ENCODE results near the gene TLCD4.
"Not testable (repeated sequence)": the region's sequence is repeated elsewhere in the genome, so short reads cannot be mapped to it uniquely, and the experiment has no call there.

Gene TLCD4, protein sequence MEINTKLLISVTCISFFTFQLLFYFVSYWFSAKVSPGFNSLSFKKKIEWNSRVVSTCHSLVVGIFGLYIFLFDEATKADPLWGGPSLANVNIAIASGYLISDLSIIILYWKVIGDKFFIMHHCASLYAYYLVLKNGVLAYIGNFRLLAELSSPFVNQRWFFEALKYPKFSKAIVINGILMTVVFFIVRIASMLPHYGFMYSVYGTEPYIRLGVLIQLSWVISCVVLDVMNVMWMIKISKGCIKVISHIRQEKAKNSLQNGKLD

DNA sequence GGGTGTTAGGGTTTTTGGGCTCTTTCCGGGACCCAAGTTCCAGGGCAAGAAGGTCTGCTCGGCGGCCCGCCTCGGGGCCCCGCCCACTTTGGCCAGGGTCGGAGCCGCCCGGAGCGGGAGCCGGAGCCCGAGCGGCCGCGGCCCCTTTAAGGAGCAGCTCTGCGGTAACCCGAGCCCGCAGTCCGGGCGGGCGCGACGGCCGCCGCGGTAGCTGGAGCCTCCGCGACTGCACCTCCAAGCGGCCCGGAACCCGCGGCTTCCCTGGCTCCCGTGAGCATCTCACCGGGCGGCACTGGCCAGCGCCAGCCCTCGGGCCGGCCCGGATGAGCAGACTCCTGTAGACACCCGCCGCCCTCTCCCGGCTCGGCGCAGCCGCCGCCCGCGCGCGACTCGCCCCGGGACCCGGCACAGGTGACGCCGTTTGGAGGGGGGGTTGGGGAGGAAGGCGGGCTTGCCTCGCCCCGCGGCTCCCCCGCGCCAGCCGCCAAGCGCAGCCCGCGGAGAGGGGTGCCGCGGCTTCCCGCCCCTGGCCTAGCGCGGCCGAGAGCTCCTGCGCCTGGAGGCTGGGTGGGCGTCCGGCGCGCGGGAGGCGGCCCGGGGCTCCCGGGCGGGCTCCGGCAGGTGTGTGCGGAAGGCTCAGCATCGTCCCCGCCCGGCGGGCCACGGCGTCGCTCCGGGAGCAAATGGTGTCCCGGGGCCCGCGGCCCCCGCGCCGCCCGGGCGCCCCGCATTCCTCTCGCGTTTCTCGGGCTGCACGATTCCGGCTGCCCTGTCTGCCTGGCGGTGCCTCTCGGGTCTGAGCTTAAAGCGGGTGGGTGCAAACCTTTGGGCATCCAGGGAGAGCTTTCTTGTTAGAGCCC is at the start of gene TLCD4:
Gene TLCD4, plus strand, starts transcription at position 149 of the 860 bp plus-strand sequence. CDS start 26,547 bp downstream, outside the sequence.
- in situ Hi-C loops (cut with HindIII; ENCODE audit: low pct_ligation_motif_present, low pct_unique_long_range_greater_than_20kb, low sequenced_read_pairs): no loop called here
- peak; percentile 62 for DNase-seq

DNA sequence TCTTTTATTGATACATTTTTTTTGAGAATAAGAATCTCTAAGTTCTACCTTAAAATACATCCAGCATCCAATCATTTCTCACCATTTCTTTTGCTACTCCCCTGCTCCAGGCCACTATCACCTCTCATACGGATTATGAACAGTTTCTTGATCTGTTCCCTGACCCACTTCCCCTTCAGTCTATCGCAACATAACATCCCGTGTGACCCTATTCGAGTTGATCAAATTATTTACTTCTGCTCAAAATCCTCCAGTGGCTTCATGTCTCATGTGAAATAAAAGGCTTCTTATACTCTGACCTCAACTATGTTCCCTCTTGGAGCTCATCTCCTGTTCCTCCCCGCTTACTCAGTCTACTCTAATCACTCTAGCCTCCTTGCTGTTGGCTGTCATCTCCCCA is 49.6 kb upstream of the TLCD4 start:
- no peak for DNase-seq
- in situ Hi-C loops (cut with HindIII; ENCODE audit: low pct_ligation_motif_present, low pct_unique_long_range_greater_than_20kb, low sequenced_read_pairs): no loop called here

DNA sequence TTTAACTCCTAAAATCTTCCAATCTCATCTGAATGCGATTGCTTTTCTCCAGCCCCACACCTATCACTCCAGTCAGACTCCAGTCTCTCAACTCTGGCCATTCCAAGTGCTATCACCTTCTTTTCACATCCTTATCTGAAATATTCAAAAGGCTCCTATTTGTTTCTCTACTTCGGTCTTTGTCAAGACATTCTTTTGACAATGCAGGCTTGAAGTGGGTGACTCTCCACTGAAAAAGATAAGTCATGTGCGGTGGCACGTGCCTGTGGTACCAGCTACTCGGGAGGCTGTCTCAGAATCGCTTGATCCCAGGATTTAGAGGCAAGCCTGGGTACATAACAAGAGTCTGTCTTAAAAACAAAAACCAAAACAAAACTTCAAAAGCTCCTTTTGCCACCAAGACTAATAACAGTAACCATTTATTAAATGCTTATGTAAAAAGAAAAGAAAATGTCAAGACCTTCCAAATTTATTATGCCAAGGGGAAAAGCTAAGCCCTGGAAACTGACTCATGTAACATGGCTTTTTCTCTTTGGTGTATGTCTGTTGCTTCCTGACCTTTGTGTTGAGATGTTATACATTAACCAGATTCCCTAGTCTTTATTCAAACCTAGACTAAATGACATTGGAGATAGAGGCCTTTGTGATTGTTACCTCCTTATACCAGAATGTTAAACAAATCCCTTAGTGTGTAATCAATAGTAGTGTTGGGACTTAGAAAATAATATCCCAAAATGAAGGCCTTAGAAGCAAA is 48.0 kb upstream of the TLCD4 start:
- in situ Hi-C loops (cut with HindIII; ENCODE audit: low pct_ligation_motif_present, low pct_unique_long_range_greater_than_20kb, low sequenced_read_pairs): no loop called here

GRCh38 chr1:95069710-95070093 is 47.5 kb upstream of the TLCD4 start:
- DNase-seq: no peak
- in situ Hi-C loops (cut with HindIII; ENCODE audit: low pct_ligation_motif_present, low pct_unique_long_range_greater_than_20kb, low sequenced_read_pairs): no loop called here

More for the DNA sequence above, 48.0 kb upstream of the TLCD4 start:
- DNase-seq: peak; percentile 59

DNA sequence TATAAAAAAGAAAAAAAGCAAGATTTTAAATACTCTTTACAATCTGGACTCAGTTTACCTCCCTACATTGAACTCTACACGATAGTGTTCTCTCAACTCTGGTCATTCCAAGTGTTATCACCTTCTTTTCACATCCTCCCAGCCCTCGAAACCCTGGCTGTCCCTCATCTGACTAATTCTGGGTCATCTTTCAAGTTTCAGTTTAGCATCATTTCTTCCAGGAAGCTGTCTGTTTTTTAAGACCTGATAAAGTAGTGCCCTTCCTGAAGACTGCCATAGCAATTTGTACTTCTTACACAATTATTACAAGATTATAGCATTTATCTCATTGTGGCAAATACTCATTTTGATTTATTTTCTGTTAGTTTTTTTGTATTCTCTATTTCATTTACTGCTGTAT is 45.6 kb upstream of the TLCD4 start:
- no peak for DNase-seq
- in situ Hi-C loops (cut with HindIII; ENCODE audit: low pct_ligation_motif_present, low pct_unique_long_range_greater_than_20kb, low sequenced_read_pairs): no loop called here

- in situ Hi-C loops (cut with HindIII; ENCODE audit: low pct_ligation_motif_present, low pct_unique_long_range_greater_than_20kb, low sequenced_read_pairs): no loop called here
- no peak for DNase-seq
Observed at GRCh38 chr1:95072117-95072516, 45.0 kb upstream of the TLCD4 start.

DNA sequence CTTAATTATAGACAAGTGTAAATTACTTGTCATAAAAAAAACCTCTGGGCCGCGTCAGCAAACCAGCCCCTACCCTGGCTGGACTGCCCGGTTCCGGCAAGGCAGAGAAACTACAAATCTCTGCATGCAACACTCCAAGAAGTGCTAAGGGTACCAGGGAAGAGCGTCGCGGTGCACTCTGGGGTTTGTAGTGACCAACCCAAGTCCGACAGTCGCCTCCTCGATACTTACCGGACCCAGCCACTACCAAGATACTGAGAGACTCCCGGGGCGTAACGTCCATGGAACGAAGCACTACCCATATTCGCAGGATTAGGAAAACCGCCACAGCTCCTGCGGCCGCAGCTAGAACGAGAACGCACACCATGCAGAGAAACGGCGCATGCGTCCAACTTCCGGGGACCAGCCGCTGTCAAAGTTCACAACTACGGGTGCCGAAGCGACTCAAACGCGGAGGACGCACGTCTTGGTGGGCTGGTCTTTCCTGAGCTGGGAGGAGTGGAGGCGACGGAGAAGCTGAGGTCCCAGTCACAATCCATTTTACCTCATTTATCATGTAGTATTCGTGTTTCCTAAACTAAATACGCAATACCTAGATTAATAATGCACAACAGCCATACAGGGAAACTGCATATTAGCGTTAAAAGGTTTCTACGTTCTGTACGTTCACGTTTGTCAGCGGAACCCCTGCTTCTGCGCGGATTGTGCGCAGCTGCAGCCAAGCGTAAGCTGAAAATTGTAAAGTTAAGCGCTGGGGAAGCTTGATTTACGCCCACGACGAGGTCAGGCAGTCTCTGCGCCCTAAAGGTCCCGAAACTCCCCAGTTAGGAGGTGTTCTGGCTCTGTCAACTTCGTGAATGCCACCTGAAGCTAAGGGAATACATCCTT is 44.4 kb upstream of the TLCD4 start, which contains the start of gene ALG14:
Gene ALG14, minus strand, starts transcription at position 420 of the 888 bp plus-strand sequence. Its CDS starts 53 bp downstream, at position 367.
- in situ Hi-C loops (cut with HindIII; ENCODE audit: low pct_ligation_motif_present, low pct_unique_long_range_greater_than_20kb, low sequenced_read_pairs): no loop called here
- DNase-seq: peak; percentile 93

DNA sequence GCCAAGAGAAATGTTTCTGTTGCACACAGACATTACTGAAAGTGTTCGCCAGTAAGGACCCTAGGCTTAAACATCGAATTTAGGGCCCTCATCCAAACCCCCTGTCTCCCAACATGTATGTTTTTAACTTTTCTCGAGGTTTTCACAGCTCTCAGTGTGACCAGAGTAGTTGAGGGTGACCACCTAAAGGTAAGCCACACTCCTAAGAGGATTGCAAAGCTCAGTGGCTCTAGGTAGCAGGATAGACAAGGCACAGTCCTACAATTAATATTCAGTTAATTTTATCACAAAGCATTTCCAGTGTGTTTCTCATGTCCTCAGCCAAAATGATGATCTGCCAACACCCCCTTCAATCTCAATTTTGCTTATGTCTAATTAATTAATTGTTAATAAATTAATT is 43.7 kb upstream of the TLCD4 start:
- in situ Hi-C loops (cut with HindIII; ENCODE audit: low pct_ligation_motif_present, low pct_unique_long_range_greater_than_20kb, low sequenced_read_pairs): no loop called here

DNA sequence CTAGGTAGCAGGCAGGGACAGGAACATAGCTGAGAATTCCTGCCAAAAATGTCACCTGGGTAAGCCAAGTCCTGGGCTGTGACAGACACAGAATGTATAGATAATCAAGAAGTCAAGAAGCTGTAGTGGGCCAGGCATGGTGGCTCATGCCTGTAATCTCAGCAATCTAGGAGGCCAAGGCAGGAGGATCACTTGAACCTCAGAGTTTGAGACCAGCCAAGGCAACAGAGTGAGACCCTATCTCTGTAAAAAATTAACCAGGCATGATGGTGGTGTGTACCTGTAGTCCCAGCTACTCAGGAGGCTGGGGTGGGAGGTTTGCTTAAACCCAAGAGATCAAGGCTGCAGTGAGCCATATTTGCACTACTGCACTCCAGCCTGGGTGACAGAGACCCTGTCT is 41.1 kb upstream of the TLCD4 start:
- DNase-seq: no peak
- in situ Hi-C loops (cut with HindIII; ENCODE audit: low pct_ligation_motif_present, low pct_unique_long_range_greater_than_20kb, low sequenced_read_pairs): no loop called here

More for the DNA sequence above, 43.7 kb upstream of the TLCD4 start:
- DNase-seq: no peak

DNA sequence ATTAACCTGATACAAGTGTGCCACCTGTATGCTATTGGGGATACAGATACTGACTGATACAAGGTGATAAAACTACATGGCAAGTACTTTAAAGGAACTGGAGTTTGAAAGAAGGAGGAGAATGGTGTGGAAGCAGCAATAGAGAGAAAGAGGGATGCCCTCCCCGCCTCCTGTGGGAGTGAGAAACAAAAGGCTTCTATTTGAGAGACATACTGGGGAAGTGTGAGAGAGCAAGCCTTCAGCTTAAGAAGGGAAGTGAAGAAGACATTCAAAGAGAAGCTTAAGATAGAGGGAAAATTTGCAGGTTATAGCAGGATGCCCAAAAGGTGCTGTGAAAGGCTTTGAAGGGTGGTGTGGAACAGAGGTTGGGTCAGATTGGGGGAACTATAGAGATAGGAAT is 36.7 kb upstream of the TLCD4 start:
- DNase-seq: no peak
- in situ Hi-C loops (cut with HindIII; ENCODE audit: low pct_ligation_motif_present, low pct_unique_long_range_greater_than_20kb, low sequenced_read_pairs): no loop called here

DNA sequence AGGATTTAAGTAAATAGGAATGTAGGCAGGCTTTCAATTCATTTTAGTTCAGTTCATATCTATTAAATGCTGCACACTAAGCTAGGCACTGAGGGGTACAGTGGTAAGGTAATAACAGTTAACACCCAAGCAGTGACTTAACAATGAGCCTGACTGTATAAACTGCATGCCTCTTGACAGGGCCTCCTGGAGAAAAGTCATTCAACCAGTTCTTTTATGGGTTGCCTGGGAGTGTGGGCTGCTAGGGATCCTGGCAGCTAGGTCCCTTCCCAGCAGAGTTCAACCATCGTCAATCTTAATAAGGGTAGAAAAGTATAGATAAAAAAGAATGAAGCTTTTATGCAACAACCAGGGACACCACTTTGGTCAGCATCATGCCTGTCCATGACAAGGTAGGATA is 36.3 kb upstream of the TLCD4 start:
- in situ Hi-C loops (cut with HindIII; ENCODE audit: low pct_ligation_motif_present, low pct_unique_long_range_greater_than_20kb, low sequenced_read_pairs): no loop called here
- DNase-seq: no peak

DNA sequence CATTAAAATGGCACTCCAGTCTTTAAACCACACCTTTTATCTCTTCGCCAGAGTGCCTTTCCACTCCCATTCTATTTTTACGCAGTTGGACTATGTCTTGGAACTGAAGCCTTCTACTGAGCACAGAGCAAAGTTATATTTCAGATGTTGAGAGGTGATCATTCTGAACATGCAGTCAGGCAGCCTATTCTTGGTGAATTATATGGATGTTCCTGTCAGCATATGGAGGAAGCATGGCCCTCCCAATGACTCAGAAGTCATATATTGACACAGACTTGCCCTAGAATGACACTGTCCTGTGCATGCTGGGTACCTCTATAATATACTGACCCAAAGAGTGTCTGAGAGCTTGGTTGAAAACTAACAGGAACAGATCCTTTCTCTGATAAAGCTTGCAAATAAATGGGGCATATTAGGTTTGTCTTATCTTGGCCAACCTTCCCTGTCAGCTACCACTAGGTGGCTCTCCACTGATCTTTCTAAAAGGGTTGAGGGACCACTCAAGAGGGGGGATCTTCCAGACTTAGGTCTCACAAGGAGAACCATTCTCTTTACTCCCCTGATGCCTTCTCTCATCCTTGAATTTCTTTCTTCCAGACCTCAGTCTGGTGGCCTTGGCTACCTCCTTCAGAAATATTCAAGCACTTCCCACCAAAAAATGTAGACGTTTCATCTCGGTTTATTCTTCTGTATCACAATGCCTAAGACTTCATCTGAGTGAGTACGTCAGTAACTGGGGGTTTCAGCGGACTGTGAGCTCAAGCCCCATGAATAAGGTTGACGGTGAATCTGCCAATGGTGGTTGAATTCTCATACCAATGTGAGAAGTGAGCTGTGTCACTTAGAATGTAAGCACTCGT is 32.6 kb upstream of the TLCD4 start:
- DNase-seq: peak; percentile 41
- in situ Hi-C loops (cut with HindIII; ENCODE audit: low pct_ligation_motif_present, low pct_unique_long_range_greater_than_20kb, low sequenced_read_pairs): no loop called here

- in situ Hi-C loops (cut with HindIII; ENCODE audit: low pct_ligation_motif_present, low pct_unique_long_range_greater_than_20kb, low sequenced_read_pairs): no loop called here
- no peak for DNase-seq
Observed at GRCh38 chr1:95085376-95085775, 31.8 kb upstream of the TLCD4 start.

- DNase-seq: peak; percentile 91
- in situ Hi-C loops (cut with HindIII; ENCODE audit: low pct_ligation_motif_present, low pct_unique_long_range_greater_than_20kb, low sequenced_read_pairs): no loop called here
Observed at GRCh38 chr1:95086949-95087533, 30.1 kb upstream of the TLCD4 start.

- in situ Hi-C loops (cut with HindIII; ENCODE audit: low pct_ligation_motif_present, low pct_unique_long_range_greater_than_20kb, low sequenced_read_pairs): no loop called here
- no peak for DNase-seq
Observed at GRCh38 chr1:95088303-95088702, 28.9 kb upstream of the TLCD4 start.

GRCh38 chr1:95089650-95090287 is 27.4 kb upstream of the TLCD4 start:
- DNase-seq: no peak
- in situ Hi-C loops (cut with HindIII; ENCODE audit: low pct_ligation_motif_present, low pct_unique_long_range_greater_than_20kb, low sequenced_read_pairs): no loop called here

- in situ Hi-C loops (cut with HindIII; ENCODE audit: low pct_ligation_motif_present, low pct_unique_long_range_greater_than_20kb, low sequenced_read_pairs); DNase-seq: not testable (repeated sequence)
Observed at GRCh38 chr1:95091290-95091689, 25.9 kb upstream of the TLCD4 start.
